ENCODE measurements around the gene DGKG.

The DGKG gene

GRCh38 chr3:186394566-186395217 is 32.7 kb upstream of the DGKG start:
- no peak for TF ChIP-seq CTCF (IDR thresholded peaks at IDR 0.05; ENCODE audit: low read depth, low read length, missing control alignments)
- DNase-seq (ENCODE audit: low read depth) = no peak
- H3K4me3 ChIP-seq (ENCODE audit: low read depth, low read length) = no peak overlapping the region

GRCh38 chr3:186386883-186387560 is 25.0 kb upstream of the DGKG start:
- no peak overlapping the region for H3K4me3 ChIP-seq (ENCODE audit: low read depth, low read length)
- TF ChIP-seq CTCF (IDR thresholded peaks at IDR 0.05; ENCODE audit: low read depth, low read length, missing control alignments) = no peak
- no peak for DNase-seq (ENCODE audit: low read depth)

GRCh38 chr3:186385856-186386602 is 24.0 kb upstream of the DGKG start:
- no peak overlapping the region for H3K4me3 ChIP-seq (ENCODE audit: low read depth, low read length)
- no peak for TF ChIP-seq CTCF (IDR thresholded peaks at IDR 0.05; ENCODE audit: low read depth, low read length, missing control alignments)
- no peak for DNase-seq (ENCODE audit: low read depth)

GRCh38 chr3:186383026-186383993 is 21.3 kb upstream of the DGKG start:
- no peak overlapping the region for H3K4me3 ChIP-seq (ENCODE audit: low read depth, low read length)
- no peak for DNase-seq (ENCODE audit: low read depth)
- no peak for TF ChIP-seq CTCF (IDR thresholded peaks at IDR 0.05; ENCODE audit: low read depth, low read length, missing control alignments)

GRCh38 chr3:186382217-186382885 is 20.3 kb upstream of the DGKG start:
- no peak overlapping the region for H3K4me3 ChIP-seq (ENCODE audit: low read depth, low read length)
- no peak for TF ChIP-seq CTCF (IDR thresholded peaks at IDR 0.05; ENCODE audit: low read depth, low read length, missing control alignments)
- DNase-seq (ENCODE audit: low read depth) = no peak
